Endothelial cell of umbilical vein (primary cell): ENCODE results near the gene USP25. TPM values are rescaled to one million over a fixed set of nuclear protein-coding genes. Genes with fewer than 3 reads are reported as not detected.

Source experiments
- BruUV-seq: library from RNA; stranded (reverse); fragments of 400-500 nt; replicated peaks from 2 replicates; lab custom pipeline; 2021; lab: Mats Ljungman, UMichigan
- CTCF ChIA-PET: fragments of 300-600, 350-600 bp; sonication (Branson Sonifier 250); formaldehyde crosslinking; loops from one replicate; lab custom pipeline; 2021; ENCODE audit warnings: antibody characterized with exemption, inconsistent platforms; lab: Charles Lee
- POLR2A ChIA-PET: fragments of 300-600, 350-600 bp; sonication (Branson Sonifier 250); formaldehyde crosslinking; loops from one replicate; lab custom pipeline; 2021; ENCODE audit warnings: antibody characterized with exemption, inconsistent platforms; lab: Charles Lee
- DNase-seq: peaks from one replicate; pipeline ENCODE4 v3.0.0-alpha.2; 2011; ENCODE audit warnings: low read depth, low spot score
- FAIRE-seq: peaks from 2 replicates; lab custom pipeline; 2011; peaks lifted over from hg19 to GRCh38; lab: Jason Lieb, UNC
- H2AFZ ChIP-seq: 2 replicates; pipeline ENCODE4 v1.6.0; 2012; ENCODE audit warnings: low read depth, low read length, control low read depth, inconsistent platforms
- H3K27ac ChIP-seq: 2 replicates; pipeline ENCODE4 v1.5.1; 2011; ENCODE audit warnings: low read depth, mild to moderate bottlenecking, control low read depth, low read length, moderate library complexity; ENCODE audit not compliant: insufficient read depth
- H3K27me3 ChIP-seq, 2 experiments: 2 replicates each; pipeline versions ENCODE4 v1.6.0 to v1.6.1; 2011; ENCODE audit warnings: low read length in 2 of 2, mixed read lengths in 1 of 2; ENCODE audit not compliant: control insufficient read depth in 2 of 2, insufficient read depth in 2 of 2
- H3K36me3 ChIP-seq, 2 experiments: 2 replicates in 1 of 2; 3 replicates in 1 of 2; pipeline ENCODE4 v1.5.1; 2011; ENCODE audit warnings: low read length in 2 of 2, mild to moderate bottlenecking in 1 of 2, moderate library complexity in 1 of 2; ENCODE audit not compliant: control insufficient read depth in 2 of 2, insufficient read depth in 2 of 2; ENCODE audit errors: extremely low read depth in 1 of 2
- H3K4me1 ChIP-seq: 3 replicates; pipeline ENCODE4 v1.5.1; 2011; ENCODE audit warnings: mild to moderate bottlenecking, low read length; ENCODE audit not compliant: control insufficient read depth, insufficient read depth; ENCODE audit errors: extremely low read depth
- H3K4me2 ChIP-seq: 2 replicates; pipeline ENCODE4 v1.6.1; 2011; ENCODE audit warnings: low read length, control low read depth, mixed read lengths; ENCODE audit not compliant: insufficient read depth
- H3K4me3 ChIP-seq, 3 experiments: fragments of 200-600 bp in 1 of 3; sonication (generic), shearing (Covaris generic) in 1 of 3; replicated peaks in 1 of 3; 2 replicates each; pipeline ENCODE4 v1.5.1; 2011 to 2016; ENCODE audit warnings: control low read depth in 3 of 3, low read length in 3 of 3, mild to moderate bottlenecking in 2 of 3, inconsistent platforms in 1 of 3, low read depth in 1 of 3, moderate library complexity in 1 of 3; ENCODE audit not compliant: insufficient read depth in 1 of 3
- H3K79me2 ChIP-seq: 2 replicates; pipeline ENCODE4 v1.6.0; 2012; ENCODE audit warnings: low read length, inconsistent platforms; ENCODE audit not compliant: control insufficient read depth, insufficient read depth
- H3K9ac ChIP-seq: replicated peaks from 2 replicates; pipeline ENCODE3; 2011; ENCODE audit warnings: low read length, control low read depth; ENCODE audit not compliant: insufficient read depth; ENCODE audit errors: extremely low read depth
- H3K9me1 ChIP-seq: replicated peaks from 3 replicates; pipeline ENCODE4 v1.6.0; 2011; ENCODE audit warnings: mild to moderate bottlenecking, low read length; ENCODE audit not compliant: control insufficient read depth, insufficient read depth; ENCODE audit errors: extremely low read depth
- H3K9me3 ChIP-seq: replicated peaks from 2 replicates; pipeline ENCODE4 v1.5.1; 2012; ENCODE audit warnings: low read length, inconsistent platforms; ENCODE audit not compliant: control insufficient read depth, insufficient read depth
- H4K20me1 ChIP-seq: replicated peaks from 2 replicates; pipeline ENCODE3; 2011; ENCODE audit warnings: mild to moderate bottlenecking, low read length; ENCODE audit not compliant: control insufficient read depth, insufficient read depth; ENCODE audit errors: extremely low read depth
- CTCF ChIP-seq, 2 donors: IDR thresholded peaks; 1 replicate in 1 of 2; 2 replicates in 1 of 2; pipeline ENCODE4 v1.5.1; 2011; ENCODE audit warnings: low read length in 2 of 2, mild to moderate bottlenecking in 2 of 2, moderate library complexity in 2 of 2, control low read depth in 1 of 2, inconsistent platforms in 1 of 2, low read depth in 1 of 2; ENCODE audit not compliant: insufficient read depth in 1 of 2; ENCODE audit errors: extremely low read depth in 1 of 2
- EZH2 ChIP-seq: IDR thresholded peaks from 2 replicates; pipeline ENCODE4 v1.6.1; 2012; ENCODE audit warnings: borderline replicate concordance, low read depth, mild to moderate bottlenecking, moderate library complexity, low read length, inconsistent platforms; ENCODE audit not compliant: severe bottlenecking
- FOS ChIP-seq: IDR thresholded peaks from 2 replicates; pipeline ENCODE4 v1.6.1; 2011; ENCODE audit warnings: mild to moderate bottlenecking, low read length, moderate library complexity, borderline replicate concordance; ENCODE audit not compliant: insufficient read depth
- GATA2 ChIP-seq: IDR thresholded peaks from 2 replicates; pipeline ENCODE4 v1.7.0; 2011; ENCODE audit warnings: low read depth, mild to moderate bottlenecking, moderate library complexity, mixed read lengths, low read length; ENCODE audit not compliant: insufficient read length, insufficient read depth
- JUN ChIP-seq: IDR thresholded peaks from 2 replicates; pipeline ENCODE4 v1.6.1; 2011; ENCODE audit warnings: borderline replicate concordance, low read depth; ENCODE audit not compliant: insufficient read length, insufficient read depth
- MYC ChIP-seq: IDR thresholded peaks from one replicate; pipeline ENCODE4 v1.6.1; 2011; ENCODE audit warnings: mild to moderate bottlenecking, low read depth, low read length
- POLR2A ChIP-seq: IDR thresholded peaks from 2 replicates; pipeline ENCODE4 v1.6.1; 2012; ENCODE audit warnings: low read depth, mild to moderate bottlenecking, control low read depth, low read length
- POLR2AphosphoS5 ChIP-seq: IDR thresholded peaks from 2 replicates; pipeline ENCODE4 v1.6.1; 2012; ENCODE audit warnings: low read depth, mild to moderate bottlenecking, control low read depth, low read length, moderate library complexity; ENCODE audit not compliant: insufficient read depth
- dilution Hi-C: fragments of 300-500 bp; cut with MboI; formaldehyde crosslinking; loops from one replicate; pipeline ENCODE4 v1.15.0; 2019; ENCODE audit warnings: low sequenced_read_pairs; ENCODE audit not compliant: extremely low pct_ligation_motif_present
- intact Hi-C: fragments of 100-400 bp; cut with micrococcal nuclease; formaldehyde crosslinking; loops from one replicate; pipeline ENCODE4 v1.10.0; 2022
- polyA plus RNA-seq, 4 experiments: library from polyadenylated mRNA; depleted of rRNA in 3 of 4; stranded (reverse) in 3 of 4; unstranded in 1 of 4; fragments of >200 nt; gene quantifications; 2 replicates each; pipeline versions ENCODE4 v1.2.1 to v1.2.3, GENCODE V29; 2011 to 2012; ENCODE audit warnings: missing spikeins in 1 of 4
- total RNA-seq: library from RNA; stranded (reverse); gene quantifications from 2 replicates; pipeline ENCODE4 v1.2.3, GENCODE V29; 2021
- TF ChIP-seq, protein P1 (sequence below): IDR thresholded peaks from 2 replicates; pipeline ENCODE4 v1.6.1; 2011; ENCODE audit not compliant: insufficient read depth, insufficient read length

USP25 gene
- total and polyA plus RNA-seq, 2 donors (not counting 3 experiments of a cell fraction or from before 2014, with no cell fraction given), result 14.4 to 67.5 TPM

- H2AFZ ChIP-seq, result no peak overlapping the region
- H3K27me3 ChIP-seq, result no peaks in the 10 kb centered on the region
- DNase-seq, result no peak
- no peaks in the 10 kb centered on the region for H3K9me1 ChIP-seq
- no peaks in the 10 kb centered on the region for H4K20me1 ChIP-seq
- ChIA-PET POLR2A (no interaction called here), CTCF (no interaction called here)
- no peak overlapping the region for H3K4me2 ChIP-seq
- TF ChIP-seq MYC, result no peak
- TF ChIP-seq CTCF (IDR thresholded peaks at IDR 0.05; ENCODE audit: extremely low read depth in 1 of 2, insufficient read depth in 1 of 2, low read depth in 1 of 2, low read length in 2 of 2), result no peak
- TF ChIP-seq POLR2AphosphoS5, result no peak
- TF ChIP-seq EZH2, result no peak
- no peak for TF ChIP-seq POLR2A
- TF ChIP-seq, protein P1, sequence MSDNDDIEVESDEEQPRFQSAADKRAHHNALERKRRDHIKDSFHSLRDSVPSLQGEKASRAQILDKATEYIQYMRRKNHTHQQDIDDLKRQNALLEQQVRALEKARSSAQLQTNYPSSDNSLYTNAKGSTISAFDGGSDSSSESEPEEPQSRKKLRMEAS, result no peak
- no peak for TF ChIP-seq FOS
- TF ChIP-seq GATA2, result no peak
- no peak for TF ChIP-seq JUN
- FAIRE-seq, result no peak
- dilution Hi-C loops, result no loop called here
- H3K79me2 ChIP-seq, result no peaks in the 10 kb centered on the region
- no peaks in the 10 kb centered on the region for H3K36me3 ChIP-seq
- H3K4me3 ChIP-seq, result no peak overlapping the region
- peaks cover 26% of the 10 kb centered on the region for H3K4me1 ChIP-seq
- BruUV-seq, result no TSS peak
- H3K9ac ChIP-seq, result no peak overlapping the region
- H3K9me3 ChIP-seq, result no peaks in the 10 kb centered on the region
- intact Hi-C loops, result no loop called here
- no peak overlapping the region for H3K27ac ChIP-seq
These were observed 43.3 kb upstream of the USP25 start for GRCh38 chr21:15686506-15686905.
